GM21360 (cell line): ENCODE measurements around the gene ZNF407.

Source experiments
- ATAC-seq: cut with Tn5 transposase; IDR thresholded peaks from one replicate; pipeline ENCODE4 v1.9.1; 2021; ENCODE audit warnings: mild to moderate bottlenecking, moderate library complexity; ENCODE audit not compliant: unreplicated experiment

Gene ZNF407

DNA sequence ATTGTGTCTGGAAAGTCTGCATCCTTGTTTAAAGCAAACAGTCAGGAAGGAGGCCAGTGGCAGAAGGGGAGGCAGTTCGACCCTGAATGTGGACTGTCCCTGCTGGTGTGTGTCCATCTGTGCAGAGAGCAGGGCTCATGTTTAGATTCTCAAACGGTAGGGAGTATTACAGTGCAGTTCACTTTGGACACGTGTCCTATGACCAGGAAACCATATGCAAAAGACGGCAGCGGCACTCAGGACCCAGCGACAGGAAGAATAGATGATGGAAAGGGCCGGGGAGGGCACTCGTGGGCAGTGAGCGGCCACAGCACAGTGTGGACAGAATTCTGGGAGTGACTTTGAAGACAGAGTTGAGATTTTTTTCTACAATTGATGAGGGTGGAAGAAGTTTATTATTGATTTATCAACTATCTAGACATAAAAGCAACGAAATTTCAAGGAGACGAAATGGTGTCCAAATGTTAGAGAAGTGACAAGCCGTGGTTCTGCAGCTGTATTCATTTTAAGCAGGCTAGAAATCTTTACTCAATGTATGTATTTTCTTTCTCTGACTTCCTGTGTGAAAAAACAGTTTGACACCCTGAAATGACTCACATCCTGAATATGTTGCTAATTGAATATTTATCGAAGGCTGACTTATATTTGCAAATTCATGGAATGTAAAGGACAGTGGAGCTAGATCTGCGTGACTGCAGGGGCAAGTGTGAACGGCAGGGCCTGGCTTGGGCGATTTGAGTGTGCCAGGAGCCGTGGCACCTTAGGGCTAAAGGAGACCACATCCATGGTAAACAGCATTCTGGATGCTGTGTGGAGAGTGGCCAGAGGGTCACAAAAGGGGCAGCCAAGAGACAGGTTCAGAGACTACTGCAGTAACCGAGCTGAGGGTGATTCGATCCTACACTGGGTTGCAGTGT is 397.1 kb downstream of the ZNF407 start:
- ATAC-seq, result peak; percentile 65

DNA sequence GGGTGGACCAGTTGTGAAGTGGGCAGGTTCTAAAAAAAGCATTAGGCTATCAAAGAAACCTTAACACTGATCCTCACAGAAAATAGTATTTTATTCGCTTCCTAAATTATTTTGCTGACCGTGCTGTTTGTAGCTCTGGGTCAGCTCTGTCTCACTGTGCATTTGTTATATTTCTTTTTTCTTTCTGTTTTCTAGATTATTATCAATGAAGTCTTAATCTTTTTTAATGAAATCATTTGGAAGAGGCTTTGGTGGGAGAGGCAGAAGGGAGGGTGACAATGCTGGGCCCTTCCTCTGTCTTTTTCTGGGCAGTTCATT is 397.7 kb downstream of the ZNF407 start:
- no peak for ATAC-seq

- ATAC-seq, result no peak
These were observed 398.4 kb downstream of the ZNF407 start for GRCh38 chr18:74996055-74996454.

- ATAC-seq, result no peak
These were observed 399.3 kb downstream of the ZNF407 start for GRCh38 chr18:74996996-74997395.

GRCh38 chr18:75000920-75001319 is 403.2 kb downstream of the ZNF407 start:
- no peak for ATAC-seq

- ATAC-seq, result no peak
These were observed 405.4 kb downstream of the ZNF407 start for GRCh38 chr18:75003039-75003438.

- no peak for ATAC-seq
These were observed 406.4 kb downstream of the ZNF407 start for GRCh38 chr18:75003764-75004690.

- ATAC-seq, result no peak
These were observed 408.0 kb downstream of the ZNF407 start for GRCh38 chr18:75005626-75006025.

GRCh38 chr18:75008186-75008585 is 410.5 kb downstream of the ZNF407 start:
- no peak for ATAC-seq

- ATAC-seq, result no peak
These were observed 411.6 kb downstream of the ZNF407 start for GRCh38 chr18:75009296-75009695.

DNA sequence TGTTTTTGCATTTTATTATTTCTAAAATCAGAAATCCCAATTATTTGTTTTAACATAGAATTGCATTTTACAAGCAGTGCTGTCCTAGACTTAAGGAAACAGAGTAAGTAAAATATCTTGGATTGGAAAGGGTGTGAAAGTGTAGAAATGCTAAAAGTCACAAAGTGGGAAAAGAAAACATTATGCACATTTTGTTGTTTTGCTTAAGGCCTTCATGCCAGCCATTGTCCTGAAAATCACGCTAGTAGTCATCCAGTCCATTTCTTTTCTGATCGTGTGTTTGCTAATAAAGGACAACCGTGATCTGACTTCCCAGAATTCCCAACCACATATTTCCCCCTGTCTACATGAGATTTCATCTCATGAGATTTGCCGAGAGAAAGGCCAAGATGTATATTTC is 412.2 kb downstream of the ZNF407 start:
- no peak for ATAC-seq

DNA sequence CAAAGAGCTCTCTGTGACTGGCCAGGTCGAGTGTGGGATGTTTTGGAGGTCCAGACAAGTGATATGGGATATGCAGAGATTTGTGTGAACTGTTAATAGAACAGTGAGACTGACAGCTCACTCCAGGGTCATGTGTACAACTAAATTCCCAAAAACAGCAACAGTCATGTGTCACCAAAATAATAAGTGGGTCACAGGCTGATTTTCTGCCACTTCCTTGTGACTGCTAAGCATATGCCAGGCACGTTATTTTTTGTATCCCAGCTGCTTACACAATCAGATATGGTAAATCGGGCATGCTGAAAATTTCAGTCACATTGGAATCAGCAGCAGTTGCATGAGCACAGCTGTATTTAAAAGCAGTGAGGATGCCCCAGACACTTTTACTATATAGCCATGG is 412.6 kb downstream of the ZNF407 start:
- ATAC-seq, result no peak

DNA sequence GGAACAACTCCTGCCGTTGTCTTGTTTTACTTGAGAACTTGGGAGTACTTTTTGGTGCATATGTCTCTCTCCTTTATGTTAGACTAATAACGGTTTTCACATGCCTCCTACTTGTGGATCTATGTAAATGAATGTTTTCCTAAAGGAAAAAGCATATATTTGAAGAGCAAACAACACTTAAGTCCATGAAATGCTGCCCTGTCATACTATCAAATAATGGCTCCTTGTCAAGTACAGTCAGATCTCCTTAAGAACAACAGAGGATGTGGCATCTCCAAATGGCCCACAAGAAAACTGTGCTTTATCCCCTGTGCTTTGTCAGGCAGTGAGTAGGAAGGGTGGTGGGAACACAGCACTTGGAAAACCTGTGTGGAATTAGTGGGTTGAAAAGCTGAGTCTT is 413.0 kb downstream of the ZNF407 start:
- ATAC-seq, result no peak

DNA sequence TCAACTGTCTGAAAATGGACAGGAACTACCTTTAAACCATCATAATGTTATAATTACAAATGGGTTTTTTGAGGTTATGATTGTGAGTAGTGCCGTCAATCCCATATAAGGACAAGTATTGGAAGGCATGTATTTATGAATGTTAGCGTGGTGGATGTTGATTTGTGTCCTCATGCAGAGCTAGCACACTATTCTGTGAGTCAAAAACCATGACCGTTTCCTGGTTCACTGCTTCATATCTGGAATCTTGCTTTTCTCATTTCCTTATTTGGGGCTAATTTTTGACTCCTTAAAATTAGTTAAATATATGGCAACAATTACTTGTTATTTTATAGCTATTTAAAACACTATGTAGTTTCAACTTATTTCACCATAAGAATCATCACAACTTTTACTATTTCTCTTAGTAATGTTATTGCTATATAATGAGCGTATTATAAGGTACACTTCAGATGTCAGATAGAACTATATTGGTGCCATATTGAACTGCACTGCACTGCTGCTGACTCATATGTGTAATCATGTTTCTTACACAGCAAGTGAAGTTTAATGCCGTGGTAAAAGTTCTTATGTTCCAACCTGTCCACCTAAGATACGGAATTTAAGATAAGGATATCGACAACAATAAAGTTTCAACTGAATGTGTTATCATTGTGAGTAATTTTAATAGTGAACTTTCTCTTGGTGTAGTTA is 418.5 kb downstream of the ZNF407 start:
- ATAC-seq, result peak; percentile 91

DNA sequence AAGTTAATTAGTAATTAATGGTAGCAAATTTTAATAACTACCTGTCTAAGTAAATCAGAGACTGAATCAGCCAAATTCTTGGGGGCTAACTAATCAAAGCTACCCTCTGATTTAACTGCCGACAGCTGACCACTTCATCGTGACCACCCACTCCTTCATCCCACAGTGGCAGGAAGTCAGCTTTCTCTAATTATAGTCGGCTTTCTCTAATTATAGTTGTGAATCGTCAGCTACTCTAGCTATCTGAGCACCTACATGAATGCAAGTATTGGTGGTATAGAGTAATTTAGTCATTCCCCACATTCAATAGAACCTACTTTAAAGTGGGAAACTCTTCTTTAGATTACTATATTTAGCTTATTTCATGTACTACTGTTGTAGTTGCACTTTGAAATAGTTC is 425.8 kb downstream of the ZNF407 start:
- ATAC-seq, result peak; percentile 56

- ATAC-seq, result no peak
These were observed 427.2 kb downstream of the ZNF407 start for GRCh38 chr18:75024871-75025270.

DNA sequence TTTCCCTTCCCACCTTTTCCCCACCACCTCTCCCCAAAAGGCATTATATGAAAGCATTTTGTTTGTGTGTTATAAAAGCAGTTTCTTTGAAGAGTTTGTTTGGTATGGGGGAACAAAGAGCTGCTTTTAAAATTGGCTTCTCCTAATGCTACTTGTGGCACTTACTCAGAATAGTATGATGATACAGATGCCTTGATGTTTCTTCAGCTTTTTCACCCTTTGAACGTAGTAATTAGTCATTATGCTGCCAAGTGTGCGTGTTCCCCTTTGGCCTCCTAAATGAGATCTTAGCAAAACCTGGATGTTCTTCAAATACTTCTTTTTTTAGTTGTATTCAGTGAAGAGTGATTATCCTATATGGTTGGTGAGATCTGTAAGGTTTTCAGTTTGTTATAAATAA is 427.9 kb downstream of the ZNF407 start:
- no peak for ATAC-seq

DNA sequence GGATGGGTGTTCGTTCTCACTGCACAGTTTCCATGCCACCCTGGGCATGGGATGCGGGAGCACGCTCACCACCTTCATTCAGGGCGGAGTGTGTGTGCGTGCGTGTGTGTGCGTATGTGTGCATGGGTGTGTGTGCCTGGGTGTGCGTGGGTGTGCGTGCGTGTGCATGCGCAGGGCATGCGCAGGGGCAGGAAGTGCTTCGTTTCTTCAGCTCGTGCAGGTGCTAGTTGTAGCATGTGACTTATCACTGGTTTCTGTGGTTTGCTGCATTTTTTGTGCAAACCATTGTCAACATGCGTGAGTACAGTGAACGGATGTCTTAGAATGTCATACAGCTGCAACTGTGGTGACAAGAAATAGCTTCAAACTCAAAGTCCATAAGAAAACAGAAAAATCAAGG is 431.8 kb downstream of the ZNF407 start:
- ATAC-seq, result no peak

GRCh38 chr18:75031717-75032317 is 434.1 kb downstream of the ZNF407 start:
- ATAC-seq, result no peak

DNA sequence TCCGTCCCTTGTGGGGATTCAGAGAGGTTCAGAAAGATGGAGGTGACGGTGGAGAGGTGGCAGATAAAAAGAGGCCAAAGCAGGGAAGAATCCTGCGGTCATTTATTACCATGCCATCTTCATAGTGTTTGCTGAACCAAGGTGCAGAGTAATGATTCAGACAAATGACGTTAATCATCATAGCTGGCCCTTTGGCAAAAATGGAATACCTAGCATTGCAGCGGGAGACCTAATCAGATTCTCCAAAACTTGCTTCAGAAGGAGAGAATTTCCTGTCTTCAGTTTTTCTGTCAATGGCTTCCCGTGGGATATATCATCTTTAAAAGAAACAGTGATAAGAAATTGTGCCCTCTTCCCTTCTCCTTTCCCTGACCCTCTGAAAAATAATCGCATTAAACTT is 435.8 kb downstream of the ZNF407 start:
- no peak for ATAC-seq

GRCh38 chr18:75034937-75035336 is 437.3 kb downstream of the ZNF407 start:
- ATAC-seq, result no peak
